Stimulated activated CD4-positive, alpha-beta T cell treated with anti-CD3 and anti-CD28 coated beads, Interleukin-4, amount 100 ng/mL, for 48 hours (primary cell): ENCODE measurements around the gene REPIN1.

ENCODE experiments used
- DNase-seq, 2 donors: peaks; one replicate each; pipeline ENCODE4 v3.0.0-alpha.2; 2020; ENCODE audit warnings: low read depth in 2 of 2

The REPIN1 gene

GRCh38 chr7:150406567-150407421, 38.2 kb downstream of the REPIN1 start:
- DNase-seq = peak; percentile 22 to 34

- no peak for DNase-seq
These were observed 39.2 kb downstream of the REPIN1 start for GRCh38 chr7:150407588-150408392.

GRCh38 chr7:150408393-150409299, 40.0 kb downstream of the REPIN1 start:
- no peak for DNase-seq

GRCh38 chr7:150409300-150410030, 40.8 kb downstream of the REPIN1 start:
- no peak for DNase-seq

- DNase-seq = no peak
These were observed 41.5 kb downstream of the REPIN1 start for GRCh38 chr7:150410131-150410530.

GRCh38 chr7:150410680-150411346, 42.2 kb downstream of the REPIN1 start:
- DNase-seq = no peak

- DNase-seq = no peak
These were observed 43.0 kb downstream of the REPIN1 start for GRCh38 chr7:150411606-150412005.

- DNase-seq = no peak
These were observed 43.4 kb downstream of the REPIN1 start for GRCh38 chr7:150412016-150412415.

- no peak for DNase-seq
These were observed 44.2 kb downstream of the REPIN1 start for GRCh38 chr7:150412518-150413488.

GRCh38 chr7:150413640-150414081, 45.0 kb downstream of the REPIN1 start:
- no peak for DNase-seq

GRCh38 chr7:150415161-150416153, 46.8 kb downstream of the REPIN1 start:
- no peak for DNase-seq

- no peak for DNase-seq
These were observed 48.6 kb downstream of the REPIN1 start for GRCh38 chr7:150417239-150417638.

GRCh38 chr7:150417863-150418262, 49.2 kb downstream of the REPIN1 start:
- no peak for DNase-seq

- no peak for DNase-seq
These were observed 51.6 kb downstream of the REPIN1 start for GRCh38 chr7:150420242-150420641.

- peak; percentile 81 to 84 for DNase-seq
These were observed 52.5 kb downstream of the REPIN1 start for GRCh38 chr7:150420987-150421674.

GRCh38 chr7:150421831-150422230, 53.2 kb downstream of the REPIN1 start:
- DNase-seq = no peak
